GM13977 (cell line): ENCODE results near the gene ZNF446.

Experiments
- DNase-seq: peaks from one replicate; pipeline ENCODE4 v3.0.0; 2012; ENCODE audit warnings: low spot score
- CTCF ChIP-seq: IDR thresholded peaks from 2 replicates; pipeline ENCODE4 v1.5.1; 2012; ENCODE audit warnings: mild to moderate bottlenecking, control low read depth; ENCODE audit not compliant: insufficient read depth; ENCODE audit errors: extremely low read depth, missing control alignments
- in situ Hi-C: fragments of 300-500 bp; cut with MboI; formaldehyde crosslinking; loops from one replicate; pipeline ENCODE4 v1.12.0; 2022; ENCODE audit warnings: low sequenced_read_pairs, low pct_unique_long_range_greater_than_20kb, mixed read lengths, inconsistent platforms; ENCODE audit not compliant: unreplicated experiment

ZNF446 gene

GRCh38 chr19:58509731-58510083, 33.6 kb downstream of the ZNF446 start:
- TF ChIP-seq CTCF: no peak
- DNase-seq: no peak
- in situ Hi-C loops: no loop called here

- no peak for TF ChIP-seq CTCF
- in situ Hi-C loops: no loop called here
Observed at GRCh38 chr19:58510084-58510862, 34.1 kb downstream of the ZNF446 start.

DNA sequence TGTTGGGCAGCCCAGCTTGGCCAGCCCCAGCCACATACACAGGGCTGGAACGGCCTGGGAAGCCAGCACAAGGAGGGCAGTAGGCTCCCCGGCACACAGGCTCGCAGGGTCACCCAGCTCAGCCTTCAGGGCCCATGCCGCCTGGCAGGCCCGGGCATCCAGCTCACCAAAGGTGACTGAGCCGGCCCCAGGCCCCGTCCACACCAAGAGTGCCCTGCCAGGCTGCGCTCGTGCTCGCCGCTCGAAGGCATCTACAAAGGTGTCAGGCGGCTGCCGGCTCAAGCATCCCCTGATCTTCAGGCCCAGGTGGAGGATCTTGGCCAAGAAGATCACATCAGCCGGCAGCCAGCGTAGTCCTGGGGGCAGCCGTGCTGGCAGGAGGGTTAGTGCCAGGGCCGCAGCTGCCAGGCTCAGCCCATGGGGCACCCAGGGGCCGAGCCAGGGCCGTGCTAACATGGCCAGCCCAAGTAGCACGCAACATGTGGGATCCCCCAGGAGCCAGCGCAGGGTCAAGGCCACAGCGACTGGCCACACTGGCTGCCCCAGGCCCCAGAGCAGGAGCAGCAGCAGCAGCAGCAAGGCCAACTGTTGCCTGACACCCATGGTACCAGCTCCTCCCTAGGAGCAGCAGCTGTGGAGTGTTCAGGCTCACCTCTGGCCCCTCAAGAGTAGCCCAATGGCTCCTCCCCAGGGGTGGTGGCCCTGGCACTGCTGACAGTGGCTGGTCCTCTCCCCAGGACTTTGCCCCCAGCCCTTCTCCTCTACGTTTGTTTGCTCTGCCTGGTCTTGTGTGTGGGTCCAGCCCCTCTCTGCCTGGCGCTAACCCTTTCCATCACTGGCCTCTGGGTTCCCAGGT, 35.4 kb downstream of the ZNF446 start, which contains the start of gene SLC27A5:
Gene SLC27A5 (minus strand): TSS at position 640 of the 856 bp plus-strand sequence. CDS start 37 bp downstream, at position 603.
- in situ Hi-C loops: no loop called here
- DNase-seq: no peak
- no peak for TF ChIP-seq CTCF

More at GRCh38 chr19:58510084-58510862, 34.1 kb downstream of the ZNF446 start:
- DNase-seq: no peak

DNA sequence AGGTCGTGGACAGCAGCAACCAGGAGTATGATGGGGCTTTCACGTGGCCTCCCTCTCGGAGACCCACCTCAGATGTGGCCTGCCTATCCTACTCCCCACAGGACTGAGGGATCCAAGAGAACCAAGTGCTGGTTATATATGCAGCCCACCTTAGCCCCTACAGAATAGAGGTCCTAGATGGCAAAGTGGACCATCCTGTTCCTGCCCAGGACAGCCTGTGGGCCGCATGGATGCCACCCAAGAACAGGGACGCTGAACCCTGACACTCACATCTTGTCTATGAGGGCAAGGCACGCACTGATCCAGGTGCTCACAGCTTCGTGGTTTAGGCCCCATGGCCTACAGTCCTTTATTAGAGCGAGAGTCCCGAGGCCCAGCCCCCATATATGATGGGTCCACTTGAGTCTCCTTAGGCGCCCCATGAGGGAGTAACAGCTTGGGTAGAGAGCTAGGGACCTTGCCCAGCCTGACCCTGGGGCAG, 37.1 kb downstream of the ZNF446 start:
- no peak for TF ChIP-seq CTCF
- in situ Hi-C loops: no loop called here
- DNase-seq: no peak

- peak; percentile 97 for DNase-seq
- TF ChIP-seq CTCF: peak; percentile 99
- in situ Hi-C loops: no loop called here
Observed at GRCh38 chr19:58513694-58514563, 37.8 kb downstream of the ZNF446 start.

DNA sequence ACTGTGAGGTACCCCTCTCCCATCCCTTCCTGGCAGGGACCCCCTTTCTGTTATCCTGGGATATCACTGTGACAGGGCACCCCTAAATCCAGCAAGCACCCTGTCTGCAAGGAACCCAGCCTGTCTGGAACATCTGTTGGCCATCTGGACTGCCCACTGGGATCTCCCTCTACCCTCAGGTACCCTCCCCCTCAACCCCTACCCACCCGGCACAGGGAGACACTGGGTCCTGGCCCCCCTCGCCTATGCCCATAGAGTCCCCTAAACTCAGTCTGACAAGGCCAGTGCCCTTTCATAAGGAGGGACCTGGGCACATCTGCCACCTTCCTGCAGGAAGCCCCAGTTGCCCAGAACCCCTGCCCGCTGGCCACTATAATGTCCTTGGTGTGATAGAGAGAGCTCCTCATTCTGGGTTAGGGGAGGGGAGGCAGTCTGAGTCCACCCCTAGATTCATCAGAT, 38.4 kb downstream of the ZNF446 start:
- no peak for TF ChIP-seq CTCF
- no peak for DNase-seq
- in situ Hi-C loops: no loop called here
